ENCODE results near the gene KIRREL1. TPM values are rescaled to one million over a fixed set of nuclear protein-coding genes. Genes with fewer than 3 reads are reported as not detected.

Gene KIRREL1
- total RNA-seq (ENCODE audit: low replicate concordance): 15.0 and 51.6 TPM in 2 replicates
- long read RNA-seq, partial matches to known transcripts: 1 of 5 reads
- long read RNA-seq, other reads (novel, unspliced or antisense): 4 of 5 reads

DNA sequence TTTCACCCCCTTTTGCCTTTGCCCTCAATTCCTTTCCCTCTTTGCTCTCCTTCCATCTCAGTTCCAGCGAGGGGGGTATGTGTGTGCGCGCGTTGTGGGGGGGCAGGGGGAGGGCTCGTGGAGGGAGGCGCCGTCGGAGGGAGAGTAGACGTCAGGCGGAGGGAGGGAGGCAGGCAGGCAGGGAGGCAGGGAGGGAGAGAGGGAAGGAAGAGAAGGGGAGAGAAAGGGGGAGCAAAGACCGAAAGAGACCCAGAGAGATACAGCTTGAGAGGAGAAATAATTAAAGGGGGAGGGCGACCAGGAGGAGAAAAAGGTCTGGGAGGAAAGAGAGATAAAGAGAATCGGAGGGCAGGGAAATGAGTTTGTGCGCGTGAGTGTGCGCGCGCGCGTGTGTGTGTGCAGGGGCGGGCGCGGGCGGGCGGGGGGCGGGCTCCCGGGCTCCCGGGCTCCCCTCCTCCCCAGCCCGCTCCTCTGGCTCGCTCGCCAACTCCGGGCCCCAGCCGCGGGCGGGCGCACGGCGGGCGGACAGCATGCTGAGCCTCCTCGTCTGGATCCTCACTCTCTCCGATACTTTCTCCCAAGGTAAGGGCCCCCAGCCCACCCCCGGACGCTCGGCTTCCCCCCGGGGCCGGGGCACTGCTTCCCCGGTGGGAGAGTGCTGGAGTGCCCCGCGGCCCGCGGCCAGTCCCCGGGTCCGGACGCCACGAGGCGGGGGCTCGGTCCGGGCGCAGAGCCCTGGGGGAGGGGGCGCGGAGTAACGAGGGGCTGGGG is at the start of gene KIRREL1:
Gene KIRREL1, plus strand, starts transcription at position 499 of the 771 bp plus-strand sequence. Its CDS starts 32 bp downstream, at position 531.
- Mint-ChIP-seq H3K9me3 (no peaks in the 10 kb centered on the region), H3K27me3 (peaks cover 32% of the 10 kb centered on the region), H3K4me3 (peak within 1 kb of the TSS; percentile 93), H3K27ac (peak within 1 kb of the TSS; percentile 78), H3K36me3 (no peaks in the 10 kb centered on the region), H3K4me1 (ENCODE audit: unreplicated experiment) (peaks cover 31% of the 10 kb centered on the region)
- peak; percentile 79 for DNase-seq (ENCODE audit: extremely low spot score, unreplicated experiment)
- no peak for TF ChIP-seq CTCF (conservative IDR thresholded peaks at IDR 0.05)

DNA sequence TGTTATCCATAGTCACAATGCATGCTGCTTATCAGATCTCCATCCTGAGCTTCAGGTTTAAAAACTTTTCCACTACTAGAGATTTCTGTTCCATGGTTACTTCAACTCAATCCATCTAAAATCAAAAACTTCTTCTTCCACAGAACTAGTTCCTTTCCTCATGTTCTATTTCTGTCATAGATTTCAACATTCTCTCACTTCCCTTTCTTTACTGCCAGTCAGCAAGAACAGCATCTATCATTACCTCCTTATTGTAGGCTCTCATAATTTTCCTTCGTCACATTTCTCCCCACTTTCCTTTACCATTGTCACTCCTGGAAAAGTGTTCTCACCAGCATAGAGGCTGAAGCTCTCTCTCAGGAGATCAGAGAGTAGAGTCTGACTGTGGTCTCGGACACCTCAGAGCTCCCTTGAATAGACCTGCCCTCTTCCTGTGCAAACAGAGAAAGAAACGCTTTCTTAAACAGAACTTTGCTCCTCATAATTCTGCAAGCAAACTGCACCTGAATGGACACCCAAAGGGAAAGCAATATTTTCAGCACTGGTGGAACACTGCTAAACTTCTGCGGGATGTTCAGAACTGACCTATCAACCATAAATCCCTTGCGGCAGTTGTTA is 48.7 kb upstream of the KIRREL1 start:
- H3K36me3 Mint-ChIP-seq: no peaks in the 10 kb centered on the region
- H3K27ac Mint-ChIP-seq: no peak overlapping the region
- H3K9me3 Mint-ChIP-seq: no peaks in the 10 kb centered on the region
- peaks cover 20% of the 10 kb centered on the region for H3K27me3 Mint-ChIP-seq
- DNase-seq (ENCODE audit: extremely low spot score, unreplicated experiment): no peak
- H3K4me3 Mint-ChIP-seq: no peak overlapping the region
- no peak for TF ChIP-seq CTCF (conservative IDR thresholded peaks at IDR 0.05)
- no peaks in the 10 kb centered on the region for H3K4me1 Mint-ChIP-seq (ENCODE audit: unreplicated experiment)

DNA sequence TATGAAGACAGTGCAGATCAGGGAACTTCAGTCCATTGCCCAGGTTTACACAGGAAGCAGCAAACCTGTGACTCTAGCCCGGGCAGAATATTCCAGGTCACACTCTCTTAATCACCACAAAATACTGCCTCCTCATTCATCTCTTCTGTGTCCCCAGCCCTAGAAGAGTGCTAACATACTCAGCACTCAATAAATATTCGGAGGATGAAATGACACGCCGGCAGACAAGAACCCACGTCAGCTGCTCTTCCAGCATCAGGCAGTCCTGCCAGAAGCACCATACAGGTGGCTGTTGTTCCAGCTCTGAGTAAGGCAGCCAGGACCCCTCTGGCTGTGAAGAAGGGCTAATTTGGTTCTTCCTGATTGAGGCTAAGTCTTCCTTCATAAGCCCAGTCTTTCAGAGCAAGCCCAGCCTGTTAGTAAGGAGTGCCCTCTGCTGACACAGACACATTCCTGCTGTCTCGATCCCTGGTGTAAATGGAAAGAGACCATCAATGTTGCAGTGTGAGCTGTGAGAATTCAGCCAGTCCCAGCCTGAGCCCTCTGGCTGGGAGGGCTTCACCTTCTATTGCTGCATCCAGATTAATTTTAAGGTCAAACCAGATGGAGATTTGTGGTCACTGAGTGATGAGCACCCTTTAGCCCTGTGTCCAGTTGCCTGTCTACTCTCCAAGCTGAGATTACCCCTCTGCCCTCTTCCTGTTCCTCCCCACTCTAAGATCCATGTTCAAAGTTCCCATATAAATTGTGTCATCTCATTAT is 45.0 kb upstream of the KIRREL1 start:
- H3K27ac Mint-ChIP-seq: no peak overlapping the region
- no peaks in the 10 kb centered on the region for H3K9me3 Mint-ChIP-seq
- peak; percentile 70 for TF ChIP-seq CTCF (conservative IDR thresholded peaks at IDR 0.05)
- H3K36me3 Mint-ChIP-seq: no peaks in the 10 kb centered on the region
- DNase-seq (ENCODE audit: extremely low spot score, unreplicated experiment): no peak
- H3K4me1 Mint-ChIP-seq (ENCODE audit: unreplicated experiment): peaks cover 9% of the 10 kb centered on the region
- no peak overlapping the region for H3K4me3 Mint-ChIP-seq
- peaks cover 28% of the 10 kb centered on the region for H3K27me3 Mint-ChIP-seq

DNA sequence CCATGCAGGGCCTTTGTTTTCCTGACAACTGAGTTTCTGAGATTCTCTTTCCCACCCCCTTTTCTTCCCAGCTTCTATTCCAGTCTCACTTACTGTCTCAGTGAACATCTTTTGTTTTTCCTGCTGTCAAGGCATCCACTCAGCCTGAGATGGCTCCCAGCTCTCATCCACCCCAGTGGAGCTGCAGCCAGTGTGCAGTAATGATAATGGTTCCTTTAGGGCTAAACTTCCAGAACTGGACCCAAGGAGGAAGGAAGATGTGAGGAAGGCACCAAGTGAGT is 44.4 kb upstream of the KIRREL1 start:
- Mint-ChIP-seq H3K27me3 (peaks cover 26% of the 10 kb centered on the region), H3K4me3 (no peak overlapping the region), H3K4me1 (ENCODE audit: unreplicated experiment) (peaks cover 9% of the 10 kb centered on the region), H3K9me3 (no peaks in the 10 kb centered on the region), H3K36me3 (no peaks in the 10 kb centered on the region), H3K27ac (no peak overlapping the region)
- DNase-seq (ENCODE audit: extremely low spot score, unreplicated experiment): no peak
- no peak for TF ChIP-seq CTCF (conservative IDR thresholded peaks at IDR 0.05)

DNA sequence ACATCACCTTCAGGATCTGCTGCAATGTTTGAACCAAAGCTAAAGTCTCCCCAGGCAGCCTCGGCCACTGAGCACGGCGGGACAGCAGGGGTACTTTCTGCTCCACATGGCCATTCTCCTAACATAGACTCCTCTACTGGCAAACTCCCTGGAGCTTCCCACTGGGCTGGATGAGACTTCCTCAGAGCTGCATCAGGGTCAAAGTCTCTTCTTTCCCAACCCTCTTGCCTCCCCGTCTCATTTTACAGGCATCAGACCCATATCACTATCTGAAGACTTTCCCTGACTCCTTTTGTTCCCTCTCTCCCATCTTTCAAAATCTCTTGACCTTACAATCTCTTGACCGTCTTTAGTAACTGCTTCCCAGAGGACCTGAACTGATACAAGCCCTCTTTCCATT is 42.2 kb upstream of the KIRREL1 start:
- DNase-seq (ENCODE audit: extremely low spot score, unreplicated experiment): no peak
- Mint-ChIP-seq H3K4me3 (no peak overlapping the region), H3K27ac (no peak overlapping the region), H3K36me3 (no peaks in the 10 kb centered on the region), H3K27me3 (peaks cover 27% of the 10 kb centered on the region), H3K4me1 (ENCODE audit: unreplicated experiment) (peaks cover 9% of the 10 kb centered on the region), H3K9me3 (no peaks in the 10 kb centered on the region)
- TF ChIP-seq CTCF (conservative IDR thresholded peaks at IDR 0.05): no peak

All from type B pancreatic cell (in vitro differentiated cells).